ENCODE data around the gene PPP1R7.

The PPP1R7 gene

DNA sequence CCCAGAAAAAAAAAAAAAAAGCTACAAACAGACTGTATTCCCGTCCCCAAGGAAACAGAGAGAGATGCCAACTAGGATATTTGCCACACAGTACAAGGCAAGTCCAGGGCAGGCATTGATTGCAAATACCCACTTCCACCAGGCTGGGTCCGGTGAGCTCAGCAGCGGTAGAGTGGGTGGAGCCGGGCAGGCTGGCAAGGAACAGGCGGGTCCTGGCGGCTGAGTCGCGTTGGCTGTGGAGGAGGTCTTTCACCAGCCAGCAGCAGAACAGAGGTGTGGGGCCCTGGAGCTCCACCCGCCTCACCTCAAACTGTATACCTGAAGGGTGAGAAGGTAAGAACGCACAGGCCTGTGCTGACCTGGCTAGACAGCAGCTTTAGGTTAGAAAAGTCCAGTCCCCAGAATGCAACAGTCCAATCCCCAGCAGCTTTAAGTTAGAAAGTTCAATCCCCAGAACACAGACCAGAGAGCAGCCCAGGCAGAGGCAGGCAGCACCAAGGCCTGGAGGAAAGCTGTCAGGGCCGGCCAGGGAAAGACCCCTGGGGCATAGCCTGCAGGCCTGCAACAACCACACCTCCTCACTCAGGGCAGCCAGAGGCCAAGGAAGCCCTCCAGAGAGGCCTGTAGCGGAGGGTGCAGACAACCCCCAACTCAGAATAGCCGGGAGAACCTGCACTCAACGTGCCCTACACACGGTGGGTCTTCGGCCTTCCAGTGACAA, 26.3 kb upstream of the PPP1R7 start:
- TF ChIP-seq, protein P1, sequence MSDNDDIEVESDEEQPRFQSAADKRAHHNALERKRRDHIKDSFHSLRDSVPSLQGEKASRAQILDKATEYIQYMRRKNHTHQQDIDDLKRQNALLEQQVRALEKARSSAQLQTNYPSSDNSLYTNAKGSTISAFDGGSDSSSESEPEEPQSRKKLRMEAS (IDR thresholded peaks at IDR 0.05), result no peak
- TF ChIP-seq TEAD4 (IDR thresholded peaks at IDR 0.05) (no peak), NFIC (IDR thresholded peaks at IDR 0.05) (no peak), TCF12 (IDR thresholded peaks at IDR 0.05; ENCODE audit: low read depth) (no peak), EP300 (IDR thresholded peaks at IDR 0.05; ENCODE audit: borderline replicate concordance) (no peak), TAF1 (IDR thresholded peaks at IDR 0.05; ENCODE audit: low read depth) (no peak), YY1 (IDR thresholded peaks at IDR 0.05; ENCODE audit: low read depth) (no peak), RAD21 (IDR thresholded peaks at IDR 0.05; ENCODE audit: low read depth) (no peak), FOXM1 (IDR thresholded peaks at IDR 0.05; ENCODE audit: borderline replicate concordance, low read depth) (no peak)

DNA sequence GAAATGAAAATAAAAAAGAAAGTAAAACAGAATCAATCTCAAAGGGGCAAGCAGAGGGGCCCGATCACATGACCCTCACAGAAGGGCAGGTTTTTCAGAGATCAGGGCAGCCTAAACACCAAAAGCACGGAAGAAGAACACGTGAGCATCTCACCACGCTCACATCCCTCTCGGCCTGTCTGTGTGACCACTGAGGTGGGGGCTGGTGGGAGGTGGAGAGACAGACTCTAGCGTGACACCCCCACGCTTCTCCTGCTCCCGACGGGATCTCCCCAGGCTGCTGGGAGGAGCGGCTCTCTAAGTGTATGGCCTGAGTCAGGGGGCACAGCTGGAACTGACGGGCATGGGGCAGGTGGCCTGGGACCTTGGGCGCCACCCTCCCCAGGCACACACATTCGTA, 24.6 kb upstream of the PPP1R7 start:
- TF ChIP-seq, protein P2, sequence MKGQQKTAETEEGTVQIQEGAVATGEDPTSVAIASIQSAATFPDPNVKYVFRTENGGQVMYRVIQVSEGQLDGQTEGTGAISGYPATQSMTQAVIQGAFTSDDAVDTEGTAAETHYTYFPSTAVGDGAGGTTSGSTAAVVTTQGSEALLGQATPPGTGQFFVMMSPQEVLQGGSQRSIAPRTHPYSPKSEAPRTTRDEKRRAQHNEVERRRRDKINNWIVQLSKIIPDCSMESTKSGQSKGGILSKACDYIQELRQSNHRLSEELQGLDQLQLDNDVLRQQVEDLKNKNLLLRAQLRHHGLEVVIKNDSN (IDR thresholded peaks at IDR 0.05), result no peak
- TF ChIP-seq RAD21 (IDR thresholded peaks at IDR 0.05; ENCODE audit: low read depth) (no peak), TEAD4 (IDR thresholded peaks at IDR 0.05) (no peak), YY1 (IDR thresholded peaks at IDR 0.05; ENCODE audit: low read depth) (no peak), CEBPB (IDR thresholded peaks at IDR 0.05) (no peak), NFIC (IDR thresholded peaks at IDR 0.05) (no peak), FOXM1 (IDR thresholded peaks at IDR 0.05; ENCODE audit: borderline replicate concordance, low read depth) (no peak), ZBTB7A (IDR thresholded peaks at IDR 0.05; ENCODE audit: low read depth) (no peak), EP300 (IDR thresholded peaks at IDR 0.05; ENCODE audit: borderline replicate concordance) (no peak), CREB1 (IDR thresholded peaks at IDR 0.05; ENCODE audit: low read depth) (no peak)

DNA sequence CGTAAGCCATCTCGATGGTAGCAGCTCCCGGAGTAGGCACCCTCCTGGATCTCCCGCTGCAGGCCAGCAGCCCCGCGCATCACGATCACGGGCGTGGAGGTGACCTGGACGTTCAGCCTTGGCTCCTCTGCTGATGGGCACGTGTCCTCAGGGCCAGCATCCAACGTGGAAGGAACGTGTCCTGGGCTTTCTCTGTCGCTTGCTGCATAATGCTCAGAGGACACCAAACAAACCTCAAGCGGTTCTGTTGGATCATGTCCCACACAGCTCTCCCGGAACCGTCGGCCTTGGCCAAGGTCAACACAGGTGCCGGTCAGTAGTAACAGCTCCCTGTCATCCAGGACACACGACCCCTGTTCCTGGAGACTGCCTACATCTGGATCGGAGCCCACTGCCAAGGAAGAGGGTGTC, 24.1 kb upstream of the PPP1R7 start:
- no peak for TF ChIP-seq TCF12 (IDR thresholded peaks at IDR 0.05; ENCODE audit: low read depth)
- no peak for TF ChIP-seq NFIC (IDR thresholded peaks at IDR 0.05)
- no peak for TF ChIP-seq RAD21 (IDR thresholded peaks at IDR 0.05; ENCODE audit: low read depth)
- TF ChIP-seq, protein P2 (IDR thresholded peaks at IDR 0.05), result no peak
- TF ChIP-seq, protein P1 (IDR thresholded peaks at IDR 0.05), result no peak
- no peak for TF ChIP-seq ZBTB7A (IDR thresholded peaks at IDR 0.05; ENCODE audit: low read depth)
- TF ChIP-seq EGR1 (IDR thresholded peaks at IDR 0.05), result no peak
- TF ChIP-seq EP300 (IDR thresholded peaks at IDR 0.05; ENCODE audit: borderline replicate concordance), result no peak
- TF ChIP-seq YY1 (IDR thresholded peaks at IDR 0.05; ENCODE audit: low read depth), result no peak
- no peak for TF ChIP-seq TAF1 (IDR thresholded peaks at IDR 0.05; ENCODE audit: low read depth)
- no peak for TF ChIP-seq CEBPB (IDR thresholded peaks at IDR 0.05)

DNA sequence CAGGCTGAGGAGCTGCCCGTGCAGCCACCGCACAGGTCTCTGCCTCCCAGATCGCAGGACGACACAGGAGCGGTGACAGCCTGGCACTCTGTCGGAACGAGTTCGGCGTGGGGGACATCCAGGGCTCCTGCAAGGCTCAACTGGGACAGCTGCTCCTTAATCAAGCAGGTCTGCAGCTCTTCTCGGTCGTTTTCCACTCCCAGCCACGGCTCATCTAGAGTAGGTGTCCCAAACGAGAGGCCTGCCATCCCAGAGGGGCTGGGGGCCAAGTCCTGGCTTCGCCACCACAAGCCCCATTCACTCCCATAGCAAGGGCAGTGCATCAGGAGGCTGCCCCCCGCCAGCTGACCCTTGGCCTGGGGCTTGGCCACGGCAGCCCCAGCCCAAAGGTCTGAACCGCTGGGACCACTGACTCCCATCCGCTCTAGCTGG, 23.5 kb upstream of the PPP1R7 start:
- no peak for TF ChIP-seq TEAD4 (IDR thresholded peaks at IDR 0.05)

DNA sequence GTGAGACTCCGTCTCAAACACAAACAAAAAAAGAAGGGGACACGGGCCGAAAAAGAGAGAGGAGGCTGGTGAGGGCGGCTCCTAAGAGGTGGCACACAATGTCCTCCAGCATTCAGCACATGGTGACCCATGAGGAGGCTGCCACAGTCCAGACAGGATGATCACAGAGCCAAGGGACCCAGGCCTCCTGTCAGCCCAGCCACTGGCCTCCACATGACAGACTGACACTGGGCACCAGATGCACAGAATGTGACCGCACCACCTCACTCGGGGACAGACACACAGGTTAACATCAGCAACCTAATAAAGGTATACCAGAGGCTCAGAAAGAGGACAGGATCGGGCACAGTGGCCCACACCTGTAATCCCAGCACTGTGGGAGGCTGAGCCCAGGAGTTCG, 22.0 kb upstream of the PPP1R7 start:
- TF ChIP-seq, protein P2 (IDR thresholded peaks at IDR 0.05), result no peak
- TF ChIP-seq CEBPB (IDR thresholded peaks at IDR 0.05) (no peak), TAF1 (IDR thresholded peaks at IDR 0.05; ENCODE audit: low read depth) (no peak), EGR1 (IDR thresholded peaks at IDR 0.05) (no peak), EP300 (IDR thresholded peaks at IDR 0.05; ENCODE audit: borderline replicate concordance) (no peak), ZBTB7A (IDR thresholded peaks at IDR 0.05; ENCODE audit: low read depth) (no peak), YY1 (IDR thresholded peaks at IDR 0.05; ENCODE audit: low read depth) (no peak), NFIC (IDR thresholded peaks at IDR 0.05) (no peak), FOXM1 (IDR thresholded peaks at IDR 0.05; ENCODE audit: borderline replicate concordance, low read depth) (no peak), CREB1 (IDR thresholded peaks at IDR 0.05; ENCODE audit: low read depth) (no peak), TEAD4 (IDR thresholded peaks at IDR 0.05) (no peak), RAD21 (IDR thresholded peaks at IDR 0.05; ENCODE audit: low read depth) (no peak), TCF12 (IDR thresholded peaks at IDR 0.05; ENCODE audit: low read depth) (no peak)
- TF ChIP-seq, protein P3, sequence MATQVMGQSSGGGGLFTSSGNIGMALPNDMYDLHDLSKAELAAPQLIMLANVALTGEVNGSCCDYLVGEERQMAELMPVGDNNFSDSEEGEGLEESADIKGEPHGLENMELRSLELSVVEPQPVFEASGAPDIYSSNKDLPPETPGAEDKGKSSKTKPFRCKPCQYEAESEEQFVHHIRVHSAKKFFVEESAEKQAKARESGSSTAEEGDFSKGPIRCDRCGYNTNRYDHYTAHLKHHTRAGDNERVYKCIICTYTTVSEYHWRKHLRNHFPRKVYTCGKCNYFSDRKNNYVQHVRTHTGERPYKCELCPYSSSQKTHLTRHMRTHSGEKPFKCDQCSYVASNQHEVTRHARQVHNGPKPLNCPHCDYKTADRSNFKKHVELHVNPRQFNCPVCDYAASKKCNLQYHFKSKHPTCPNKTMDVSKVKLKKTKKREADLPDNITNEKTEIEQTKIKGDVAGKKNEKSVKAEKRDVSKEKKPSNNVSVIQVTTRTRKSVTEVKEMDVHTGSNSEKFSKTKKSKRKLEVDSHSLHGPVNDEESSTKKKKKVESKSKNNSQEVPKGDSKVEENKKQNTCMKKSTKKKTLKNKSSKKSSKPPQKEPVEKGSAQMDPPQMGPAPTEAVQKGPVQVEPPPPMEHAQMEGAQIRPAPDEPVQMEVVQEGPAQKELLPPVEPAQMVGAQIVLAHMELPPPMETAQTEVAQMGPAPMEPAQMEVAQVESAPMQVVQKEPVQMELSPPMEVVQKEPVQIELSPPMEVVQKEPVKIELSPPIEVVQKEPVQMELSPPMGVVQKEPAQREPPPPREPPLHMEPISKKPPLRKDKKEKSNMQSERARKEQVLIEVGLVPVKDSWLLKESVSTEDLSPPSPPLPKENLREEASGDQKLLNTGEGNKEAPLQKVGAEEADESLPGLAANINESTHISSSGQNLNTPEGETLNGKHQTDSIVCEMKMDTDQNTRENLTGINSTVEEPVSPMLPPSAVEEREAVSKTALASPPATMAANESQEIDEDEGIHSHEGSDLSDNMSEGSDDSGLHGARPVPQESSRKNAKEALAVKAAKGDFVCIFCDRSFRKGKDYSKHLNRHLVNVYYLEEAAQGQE (IDR thresholded peaks at IDR 0.05; ENCODE audit: low read depth), result no peak
- TF ChIP-seq, protein P1 (IDR thresholded peaks at IDR 0.05), result no peak

DNA sequence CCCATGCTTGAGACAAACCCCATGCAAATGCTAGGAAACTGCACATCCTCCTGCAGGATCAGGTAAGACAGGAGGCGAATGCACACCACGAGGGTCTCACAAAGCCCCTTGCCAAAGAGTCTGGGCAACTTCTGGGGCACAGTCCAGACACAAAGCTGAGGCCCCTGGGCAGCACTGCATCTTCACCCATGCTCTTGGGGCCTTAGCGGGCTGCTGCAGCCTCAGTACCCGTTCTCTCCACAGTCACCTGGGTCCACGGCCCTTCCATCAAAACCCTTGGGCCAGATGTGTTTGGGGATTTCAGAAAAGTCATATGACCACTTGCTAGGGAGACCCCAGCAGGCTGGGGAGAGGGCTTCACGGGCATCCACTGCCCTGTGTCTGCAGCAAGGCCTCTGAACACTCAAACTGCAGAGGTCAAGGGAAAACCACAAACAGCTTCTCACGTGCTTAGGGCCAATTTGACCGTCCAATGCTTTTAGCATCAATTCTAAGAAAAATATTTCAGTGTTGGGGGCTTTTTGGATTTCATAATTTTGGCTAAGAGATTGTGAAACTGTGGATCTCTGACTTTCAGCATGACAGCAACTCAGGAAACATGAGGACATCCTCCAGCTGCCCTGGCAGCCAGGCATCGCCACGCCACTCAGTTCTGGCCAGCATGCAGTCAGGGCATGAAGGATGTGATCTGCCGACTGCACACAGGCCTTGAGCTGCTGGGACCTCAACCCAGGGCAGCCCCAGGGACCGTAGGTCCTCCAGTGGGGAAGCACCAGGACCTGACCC, 21.0 kb upstream of the PPP1R7 start:
- TF ChIP-seq TAF1 (IDR thresholded peaks at IDR 0.05; ENCODE audit: low read depth) (no peak), EP300 (IDR thresholded peaks at IDR 0.05; ENCODE audit: borderline replicate concordance) (no peak), TCF12 (IDR thresholded peaks at IDR 0.05; ENCODE audit: low read depth) (no peak)

Measured in Ishikawa (cell line).